IMR-90 (cell line): ENCODE measurements around the gene DTNA. TPM values are rescaled to one million over a fixed set of nuclear protein-coding genes. Genes with fewer than 3 reads are reported as not detected.

Source experiments
- ATAC-seq: fragments of 200-7000 bp; cut with Tn5 transposase; 2 replicates; pipeline ENCODE4 v1.9.1; 2020; ENCODE audit warnings: low read depth, mild to moderate bottlenecking, moderate library complexity
- BruUV-seq: library from RNA; stranded (reverse); fragments of 400-500 nt; replicated peaks from 2 replicates; lab custom pipeline; 2021; lab: Mats Ljungman, UMichigan
- CTCF ChIA-PET: fragments of 300-600 bp; formaldehyde crosslinking; extraction: SDS; loops from one replicate; lab custom pipeline; 2021; ENCODE audit warnings: antibody characterized with exemption; lab: Yijun Ruan, JAX
- POLR2A ChIA-PET: fragments of 300-600 bp; sonication (Branson Sonifier 250); formaldehyde crosslinking; loops from one replicate; lab custom pipeline; 2022; ENCODE audit warnings: antibody characterized with exemption; ENCODE audit not compliant: unreplicated experiment; lab: Charles Lee
- DNase-seq: peaks from one replicate; pipeline ENCODE4 v3.0.0; 2013
- H2AFZ ChIP-seq: replicated peaks from 2 replicates; pipeline ENCODE3; 2013; ENCODE audit warnings: low read length, mild to moderate bottlenecking; ENCODE audit not compliant: poor library complexity
- H2AK5ac ChIP-seq: 2 replicates; pipeline ENCODE4 v1.6.1; 2013; ENCODE audit warnings: low read depth, low read length, inconsistent platforms
- H2AK9ac ChIP-seq: replicated peaks from 2 replicates; pipeline ENCODE3; 2013; ENCODE audit warnings: mild to moderate bottlenecking, low read depth, low read length, moderate library complexity; ENCODE audit not compliant: poor library complexity
- H2BK120ac ChIP-seq: 2 replicates; pipeline ENCODE4 v1.6.1; 2013; ENCODE audit warnings: low read depth, low read length, inconsistent platforms
- H2BK15ac ChIP-seq: 3 replicates; pipeline ENCODE4 v1.6.1; 2013; ENCODE audit warnings: low read depth, low read length, inconsistent platforms
- H2BK20ac ChIP-seq: 2 replicates; pipeline ENCODE4 v1.6.1; 2013; ENCODE audit warnings: low read depth, mild to moderate bottlenecking, inconsistent platforms, low read length, moderate library complexity
- H2BK5ac ChIP-seq: 2 replicates; pipeline ENCODE4 v1.6.1; 2013; ENCODE audit warnings: mild to moderate bottlenecking, low read depth, low read length, inconsistent platforms; ENCODE audit not compliant: poor library complexity, severe bottlenecking
- H3K14ac ChIP-seq: replicated peaks from 2 replicates; pipeline ENCODE4 v1.6.1; 2013; ENCODE audit warnings: low read depth, low read length, inconsistent platforms
- H3K18ac ChIP-seq: 2 replicates; pipeline ENCODE4 v1.6.1; 2013; ENCODE audit warnings: low read depth, low read length, control low read depth
- H3K23ac ChIP-seq: 2 replicates; pipeline ENCODE4 v1.6.1; 2013; ENCODE audit warnings: low read depth, low read length, inconsistent platforms
- H3K27ac ChIP-seq: 2 replicates; pipeline ENCODE4 v1.5.1; 2013; ENCODE audit warnings: mild to moderate bottlenecking, control low read depth, low read length; ENCODE audit not compliant: insufficient read depth
- H3K27me3 ChIP-seq: 2 replicates; pipeline ENCODE4 v1.6.1; 2013; ENCODE audit warnings: low read length; ENCODE audit not compliant: control insufficient read depth, insufficient read depth
- H3K36me3 ChIP-seq: 2 replicates; pipeline ENCODE4 v1.6.1; 2013; ENCODE audit warnings: low read length, mixed read lengths; ENCODE audit not compliant: control insufficient read depth, insufficient read depth
- H3K4ac ChIP-seq: 2 replicates; pipeline ENCODE4 v1.6.1; 2013; ENCODE audit warnings: low read depth, low read length, inconsistent platforms
- H3K4me1 ChIP-seq: 2 replicates; pipeline ENCODE4 v1.6.1; 2013; ENCODE audit warnings: low read length, mixed read lengths; ENCODE audit not compliant: control insufficient read depth, insufficient read depth
- H3K4me2 ChIP-seq: 2 replicates; pipeline ENCODE4 v1.6.1; 2013; ENCODE audit warnings: low read depth, mild to moderate bottlenecking, control low read depth, low read length, moderate library complexity
- H3K4me3 ChIP-seq: 2 replicates; pipeline ENCODE4 v1.5.1; 2013; ENCODE audit warnings: low read depth, mild to moderate bottlenecking, control low read depth, low read length, moderate library complexity; ENCODE audit not compliant: insufficient read depth
- H3K56ac ChIP-seq: 2 replicates; pipeline ENCODE4 v1.6.1; 2013; ENCODE audit warnings: low read length, inconsistent platforms; ENCODE audit not compliant: insufficient read depth; ENCODE audit errors: extremely low read depth
- H3K79me1 ChIP-seq, 2 experiments: 2 replicates each; pipeline ENCODE4 v1.6.1; 2013; ENCODE audit warnings: low read length in 2 of 2, inconsistent platforms in 1 of 2, low read depth in 1 of 2
- H3K9ac ChIP-seq: 2 replicates; pipeline ENCODE4 v1.6.1; 2013; ENCODE audit warnings: low read depth, low read length, control low read depth
- H3K9me1 ChIP-seq: 2 replicates; pipeline ENCODE4 v1.6.1; 2013; ENCODE audit warnings: low read length, inconsistent platforms; ENCODE audit not compliant: insufficient read depth
- H3K9me3 ChIP-seq: 2 replicates; pipeline ENCODE4 v1.6.1; 2013; ENCODE audit warnings: low read length; ENCODE audit not compliant: control insufficient read depth, insufficient read depth
- H4K20me1 ChIP-seq: 2 replicates; pipeline ENCODE4 v1.6.1; 2013; ENCODE audit warnings: low read length, inconsistent platforms; ENCODE audit not compliant: insufficient read depth
- H4K5ac ChIP-seq: 2 replicates; pipeline ENCODE4 v1.6.1; 2013; ENCODE audit warnings: mild to moderate bottlenecking, low read depth, low read length, control low read depth
- H4K8ac ChIP-seq, 2 experiments: 2 replicates each; pipeline ENCODE4 v1.6.1; 2013; ENCODE audit warnings: low read depth in 2 of 2, low read length in 2 of 2, control low read depth in 1 of 2, inconsistent platforms in 1 of 2
- H4K91ac ChIP-seq: 2 replicates; pipeline ENCODE4 v1.6.1; 2013; ENCODE audit warnings: low read depth, low read length, inconsistent platforms; ENCODE audit not compliant: insufficient read depth
- BHLHE40 ChIP-seq: fragments of 150-350 bp; IDR thresholded peaks from 2 replicates; pipeline ENCODE4 v1.6.1; 2016; ENCODE audit warnings: mild to moderate bottlenecking, low read depth, low read length
- CEBPB ChIP-seq: IDR thresholded peaks from 2 replicates; pipeline ENCODE4 v1.6.1; 2012; ENCODE audit warnings: low read depth, low read length, improper control_type of control experiment
- NFE2L2 ChIP-seq: fragments of 150-350 bp; IDR thresholded peaks from 2 replicates; pipeline ENCODE4 v1.6.1; 2016; ENCODE audit warnings: low read depth, mild to moderate bottlenecking, low read length
- RFX5 ChIP-seq: IDR thresholded peaks from 2 replicates; pipeline ENCODE4 v1.8.0; 2012; ENCODE audit warnings: low read depth, mild to moderate bottlenecking, low read length, moderate library complexity
- WGBS, 2 experiments: methylation state at CpG; one replicate each; pipeline versions ENCODE4 v1.1.5 to v1.1.7; 2013; ENCODE audit warnings: missing lambda C conversion rate in 2 of 2; ENCODE audit not compliant: insufficient read length in 1 of 2; ENCODE audit errors: extremely low coverage in 2 of 2; 5-methylcytosine and 5-hydroxymethylcytosine counted together
- dilution Hi-C: fragments of 300-500 bp; cut with HindIII; formaldehyde crosslinking; loops from one replicate; pipeline ENCODE4 v1.14.3; 2018; ENCODE audit warnings: low sequenced_read_pairs; ENCODE audit not compliant: unreplicated experiment
- in situ Hi-C: fragments of 300-500 bp; cut with MboI; formaldehyde crosslinking; loops from 3 replicates; pipeline ENCODE4 v1.14.3; 2019; ENCODE audit warnings: low sequenced_read_pairs, inconsistent platforms, mixed read lengths
- intact Hi-C: fragments of 100-400 bp; cut with micrococcal nuclease; formaldehyde crosslinking; loops from 2 replicates; pipeline ENCODE4 v1.10.0; 2022
- polyA plus RNA-seq, 3 experiments: library from polyadenylated mRNA; depleted of rRNA; stranded (reverse); fragments of >200 nt; gene quantifications; 2 replicates each; pipeline ENCODE4 v1.2.3, GENCODE V29; 2012; ENCODE audit warnings: low replicate concordance in 1 of 3
- total RNA-seq: library from RNA; depleted of rRNA; stranded (reverse); fragments of >200 nt; gene quantifications from 2 replicates; pipeline ENCODE4 v1.2.3, GENCODE V29; 2012
- TF ChIP-seq, protein P1 (sequence below): conservative IDR thresholded peaks from 2 replicates; pipeline ENCODE4 v1.5.1; 2012; ENCODE audit warnings: mild to moderate bottlenecking, low read depth, low read length, improper control_type of control experiment

The DTNA gene
- total and polyA plus RNA-seq, 2 of the 4 experiments (the other 2 are of a cell fraction), result 9.5 to 10.8 TPM

DNA sequence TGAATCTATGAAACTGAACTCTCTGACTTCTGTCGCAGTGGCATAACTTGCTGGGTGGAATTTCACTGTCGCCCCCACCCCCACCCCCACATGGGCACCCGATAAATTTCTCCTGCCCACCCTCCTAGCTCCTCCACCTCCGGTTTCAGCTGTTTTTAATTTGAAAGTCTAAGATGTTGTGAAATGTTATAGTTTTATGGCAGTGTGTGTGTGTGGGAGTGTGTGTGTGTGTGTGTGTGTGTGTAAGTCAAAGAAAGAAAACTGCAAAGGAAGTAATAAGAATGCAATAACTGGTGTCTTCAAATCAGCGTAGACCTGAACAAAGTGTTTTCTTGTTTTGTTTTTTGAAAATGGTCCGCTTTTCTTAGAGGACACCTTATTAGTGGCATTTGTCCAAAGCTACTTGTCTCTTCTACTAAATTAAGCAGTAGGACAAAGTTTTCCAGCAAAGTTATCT, 388 bp downstream of the DTNA start:
- H3K27ac ChIP-seq, result peak overlapping the region; percentile 57
- peak overlapping the region in 1 of 2 experiments; percentile 56; a peak in 1 of 4 replicates for H4K8ac ChIP-seq
- H3K9me3 ChIP-seq, result no peaks in the 10 kb centered on the region
- no peaks in the 10 kb centered on the region for H3K27me3 ChIP-seq
- H4K91ac ChIP-seq, result no peak overlapping the region
- in situ Hi-C loops (no loop called here), dilution Hi-C loops (no loop called here), intact Hi-C loops (loop anchor here (2.0 kb wide), 1 partner anchor 50 kb away; no protein-coding TSS in a partner anchor)
- H3K23ac ChIP-seq, result peak overlapping the region; percentile 56; the same call in 1 of the 2 replicates
- H2BK5ac ChIP-seq, result peak overlapping the region; percentile 95
- TF ChIP-seq RFX5, result no peak
- TF ChIP-seq CEBPB, result peak; percentile 38; the same call in 1 of the 2 replicates
- TF ChIP-seq, protein P1, sequence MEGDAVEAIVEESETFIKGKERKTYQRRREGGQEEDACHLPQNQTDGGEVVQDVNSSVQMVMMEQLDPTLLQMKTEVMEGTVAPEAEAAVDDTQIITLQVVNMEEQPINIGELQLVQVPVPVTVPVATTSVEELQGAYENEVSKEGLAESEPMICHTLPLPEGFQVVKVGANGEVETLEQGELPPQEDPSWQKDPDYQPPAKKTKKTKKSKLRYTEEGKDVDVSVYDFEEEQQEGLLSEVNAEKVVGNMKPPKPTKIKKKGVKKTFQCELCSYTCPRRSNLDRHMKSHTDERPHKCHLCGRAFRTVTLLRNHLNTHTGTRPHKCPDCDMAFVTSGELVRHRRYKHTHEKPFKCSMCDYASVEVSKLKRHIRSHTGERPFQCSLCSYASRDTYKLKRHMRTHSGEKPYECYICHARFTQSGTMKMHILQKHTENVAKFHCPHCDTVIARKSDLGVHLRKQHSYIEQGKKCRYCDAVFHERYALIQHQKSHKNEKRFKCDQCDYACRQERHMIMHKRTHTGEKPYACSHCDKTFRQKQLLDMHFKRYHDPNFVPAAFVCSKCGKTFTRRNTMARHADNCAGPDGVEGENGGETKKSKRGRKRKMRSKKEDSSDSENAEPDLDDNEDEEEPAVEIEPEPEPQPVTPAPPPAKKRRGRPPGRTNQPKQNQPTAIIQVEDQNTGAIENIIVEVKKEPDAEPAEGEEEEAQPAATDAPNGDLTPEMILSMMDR, result no peak
- TF ChIP-seq NFE2L2, result no peak
- no peak for TF ChIP-seq BHLHE40
- H3K4ac ChIP-seq, result peak overlapping the region; percentile 2; the same call in 1 of the 2 replicates
- no peak overlapping the region for H2AFZ ChIP-seq
- no peaks in the 10 kb centered on the region for H3K9me1 ChIP-seq
- peak overlapping the region; percentile 43 for H4K5ac ChIP-seq
- ATAC-seq, result 0 out of 2 replicates have a peak, but pooled peaks have one; percentile 4
- DNase-seq, result peak; percentile 28
- H2AK9ac ChIP-seq, result peak overlapping the region; percentile 83
- peaks cover 7% of the 10 kb centered on the region for H3K4me1 ChIP-seq
- H3K79me1 ChIP-seq, result no peaks in the 10 kb centered on the region; a peak in 1 of 4 replicates
- peak overlapping the region; percentile 95; the same call in 1 of the 2 replicates for H2BK120ac ChIP-seq
- H3K56ac ChIP-seq, result peak overlapping the region; percentile 18; the same call in 1 of the 2 replicates
- H3K4me3 ChIP-seq, result peak overlapping the region; percentile 37
- H3K36me3 ChIP-seq, result no peaks in the 10 kb centered on the region
- POLR2A ChIA-PET, result no interaction called here
- H2BK20ac ChIP-seq, result peak overlapping the region; percentile 7; the same call in 1 of the 2 replicates
- BruUV-seq, result TSS peak; percentile 61
- H2BK15ac ChIP-seq, result peak overlapping the region; percentile 6; the same call in 1 of the 3 replicates
- peak overlapping the region; percentile 62 for H3K18ac ChIP-seq
- WGBS, 2 experiments, result no CpG with 5 or more reads among the region's 6 CpGs
- peak overlapping the region; percentile 33 for H3K14ac ChIP-seq
- H3K4me2 ChIP-seq, result peak overlapping the region; percentile 84
- H2AK5ac ChIP-seq, result no peak overlapping the region; the same call in 1 of the 2 replicates
- CTCF ChIA-PET, result interaction anchor here (0.6 to 2.7 kb wide), 4 partner anchors 19 to 334 kb away, joined by 3 to 17 read pairs (median 4); no protein-coding TSS in a partner anchor
- H4K20me1 ChIP-seq, result no peaks in the 10 kb centered on the region
- H3K9ac ChIP-seq, result peak overlapping the region; percentile 49
